Activated B cell treated with CpG ODN at 0.5 μM for 24 hours (primary cell): Measurements from ENCODE around the gene C16orf90. TPM values are rescaled to one million over a fixed set of nuclear protein-coding genes. Genes with fewer than 3 reads are reported as not detected.

Experiments used
- ATAC-seq: fragments of 200-7000 bp; cut with Tn5 transposase; one replicate; pipeline ENCODE4 v1.10.0; 2021; ENCODE audit warnings: low read depth, mild to moderate bottlenecking, moderate library complexity
- CTCF ChIA-PET: fragments of 350-600 bp; sonication (Branson Sonifier 250); formaldehyde crosslinking; loops from one replicate; lab custom pipeline; 2021; ENCODE audit warnings: antibody characterized with exemption; lab: Charles Lee
- POLR2A ChIA-PET: fragments of 350-600 bp; sonication (Branson Sonifier 250); formaldehyde crosslinking; loops from one replicate; lab custom pipeline; 2021; ENCODE audit warnings: antibody characterized with exemption; lab: Charles Lee
- DNase-seq: peaks from one replicate; pipeline ENCODE4 v3.0.0; 2022
- H3K27ac Mint-ChIP-seq: one replicate; pipeline ENCODE4 v1.8.0; 2020; ENCODE audit warnings: mixed read lengths
- H3K27me3 Mint-ChIP-seq: one replicate; pipeline ENCODE4 v1.8.0; 2021; ENCODE audit warnings: mixed read lengths
- H3K36me3 Mint-ChIP-seq: one replicate; pipeline ENCODE4 v1.8.0; 2021; ENCODE audit warnings: low read depth, mixed read lengths
- H3K4me1 Mint-ChIP-seq: one replicate; pipeline ENCODE4 v1.8.0; 2021; ENCODE audit warnings: mixed read lengths
- H3K4me3 Mint-ChIP-seq: one replicate; pipeline ENCODE4 v1.8.0; 2020; ENCODE audit warnings: mild to moderate bottlenecking, mixed read lengths
- H3K9me3 Mint-ChIP-seq: one replicate; pipeline ENCODE4 v1.8.0; 2020; ENCODE audit warnings: mixed read lengths
- CTCF ChIP-seq: fragments of 200-600 bp; IDR thresholded peaks from one replicate; pipeline ENCODE4 v1.8.0; 2022; ENCODE audit warnings: antibody characterized with exemption, mild to moderate bottlenecking
- intact Hi-C: fragments of 100-400 bp; cut with micrococcal nuclease; formaldehyde crosslinking; loops from one replicate; pipeline ENCODE4 v1.15.1; 2024
- total RNA-seq: library from RNA; stranded (reverse); gene quantifications from 2 replicates; pipeline ENCODE4 v1.2.3, GENCODE V29; 2022

C16orf90 gene
- total RNA-seq, 1 donor from 2014 or later = not detected

DNA sequence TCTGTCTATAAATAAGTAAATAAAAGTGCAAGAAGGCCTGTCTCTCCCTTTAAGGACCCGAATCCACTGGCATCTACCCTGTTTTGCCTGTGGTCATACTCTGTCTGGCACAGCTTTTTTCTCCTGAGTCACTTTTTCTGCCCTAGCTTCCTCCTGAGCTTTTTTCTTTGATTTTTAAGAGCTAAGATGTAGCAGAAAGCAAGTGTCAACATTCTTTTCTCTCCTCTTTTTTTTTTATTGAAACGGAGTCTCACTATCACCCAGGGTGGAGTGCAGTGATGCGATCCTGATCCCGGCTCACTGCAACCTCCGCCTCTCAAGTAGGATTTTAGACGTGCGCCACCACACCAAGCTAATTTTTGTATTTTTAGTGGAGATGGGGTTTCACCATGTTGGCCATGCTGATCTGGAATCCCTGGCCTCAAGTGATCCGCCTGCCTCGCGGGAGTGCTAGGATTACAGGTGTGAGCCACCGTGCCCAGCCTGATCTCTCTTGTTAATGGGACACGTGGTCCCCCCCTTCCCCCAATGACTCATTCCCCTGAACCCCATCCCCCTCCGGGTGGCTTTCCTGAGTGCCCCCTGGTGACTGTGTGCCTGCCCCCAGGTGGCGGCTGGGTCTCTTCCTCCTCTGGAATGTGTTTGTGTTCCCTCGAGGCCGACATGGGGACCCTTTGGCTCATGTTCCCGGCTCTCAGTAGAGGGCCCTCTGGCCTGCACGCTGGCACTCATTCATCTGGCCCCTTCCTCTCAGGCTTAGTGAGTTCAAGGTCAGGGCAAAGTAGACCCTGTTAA lies 14.2 kb downstream of the C16orf90 start:
- H3K9me3 Mint-ChIP-seq = no peaks in the 10 kb centered on the region
- no peak overlapping the region for H3K27ac Mint-ChIP-seq
- ChIA-PET POLR2A (no interaction called here), CTCF (no interaction called here)
- no peaks in the 10 kb centered on the region for H3K27me3 Mint-ChIP-seq
- TF ChIP-seq CTCF = no peak
- DNase-seq (no peak), ATAC-seq (no peak)
- H3K36me3 Mint-ChIP-seq = peaks cover 74% of the 10 kb centered on the region
- no peak overlapping the region for H3K4me3 Mint-ChIP-seq
- H3K4me1 Mint-ChIP-seq = no peaks in the 10 kb centered on the region
- intact Hi-C loops = no loop called here

DNA sequence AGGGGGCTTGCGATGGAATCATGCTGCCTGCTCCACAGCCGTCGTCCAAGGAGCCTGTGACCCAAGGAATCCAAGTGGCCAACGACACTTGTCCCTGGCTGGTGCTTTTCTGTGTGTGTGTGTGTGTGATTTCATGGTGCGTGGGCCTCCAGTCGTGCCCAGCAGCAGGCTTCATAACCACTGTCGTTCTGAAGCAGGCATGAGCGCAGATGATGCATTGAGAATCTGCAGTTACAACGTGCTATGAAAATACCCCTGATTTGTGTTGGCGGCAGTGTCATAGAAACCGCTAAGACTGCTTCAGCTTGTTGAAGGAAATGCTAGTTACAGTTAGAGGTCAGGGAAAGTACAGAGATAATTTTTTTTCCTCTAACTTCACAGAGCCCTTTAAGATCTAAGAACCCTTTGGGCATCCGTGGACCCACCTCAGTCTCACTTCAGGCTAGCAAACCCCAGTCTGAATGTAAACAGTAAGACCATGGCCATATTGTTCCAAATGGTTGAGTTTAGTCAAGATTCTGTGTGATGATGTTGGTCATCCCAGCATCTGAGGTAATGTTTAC lies 15.6 kb downstream of the C16orf90 start:
- CTCF ChIA-PET = no interaction called here
- Mint-ChIP-seq H3K27ac (no peak overlapping the region), H3K4me3 (no peak overlapping the region), H3K4me1 (no peaks in the 10 kb centered on the region), H3K27me3 (no peaks in the 10 kb centered on the region), H3K36me3 (peaks cover 66% of the 10 kb centered on the region), H3K9me3 (no peaks in the 10 kb centered on the region)
- ATAC-seq (no peak), DNase-seq (no peak)
- no peak for TF ChIP-seq CTCF
- POLR2A ChIA-PET = no interaction called here
- intact Hi-C loops = no loop called here

- Mint-ChIP-seq H3K27ac (no peak overlapping the region), H3K4me1 (no peaks in the 10 kb centered on the region), H3K9me3 (no peaks in the 10 kb centered on the region), H3K36me3 (peaks cover 53% of the 10 kb centered on the region), H3K4me3 (no peak overlapping the region), H3K27me3 (no peaks in the 10 kb centered on the region)
- ATAC-seq (no peak), DNase-seq (no peak)
- intact Hi-C loops = no loop called here
- ChIA-PET POLR2A (no interaction called here), CTCF (no interaction called here)
- TF ChIP-seq CTCF = no peak
Measured at GRCh38 chr16:3478242-3478925, 16.9 kb downstream of the C16orf90 start.

DNA sequence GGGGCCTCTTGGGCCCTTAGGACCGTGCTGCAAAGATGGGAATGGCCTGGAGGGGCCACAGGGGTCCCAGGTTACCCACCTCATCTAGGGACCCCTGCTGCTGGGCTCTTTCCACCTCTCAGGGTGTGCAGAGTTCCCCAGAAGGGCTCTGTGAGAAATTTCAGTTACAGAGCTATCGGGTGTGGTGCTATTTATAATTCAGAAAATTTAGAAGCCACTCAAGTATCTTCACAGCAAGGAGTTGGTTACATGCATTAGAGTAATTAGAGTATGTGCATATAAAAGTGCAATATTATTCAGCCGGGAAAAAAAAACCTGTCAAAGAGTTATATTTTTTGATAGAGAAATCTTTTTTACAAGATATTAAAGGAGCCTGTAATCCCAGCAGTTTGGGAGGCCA lies 18.9 kb downstream of the C16orf90 start:
- H3K36me3 Mint-ChIP-seq = peaks cover 46% of the 10 kb centered on the region
- peaks cover 4% of the 10 kb centered on the region for H3K9me3 Mint-ChIP-seq
- H3K4me3 Mint-ChIP-seq = no peak overlapping the region
- POLR2A ChIA-PET = no interaction called here
- DNase-seq (no peak), ATAC-seq (no peak)
- H3K27me3 Mint-ChIP-seq = no peaks in the 10 kb centered on the region
- H3K27ac Mint-ChIP-seq = no peak overlapping the region
- peaks cover 8% of the 10 kb centered on the region for H3K4me1 Mint-ChIP-seq
- no peak for TF ChIP-seq CTCF
- intact Hi-C loops = no loop called here
- CTCF ChIA-PET = no interaction called here
